HepG2 (cell line): Measurements from ENCODE around the gene RAB40C. TPM values are rescaled to one million over a fixed set of nuclear protein-coding genes. Genes with fewer than 3 reads are reported as not detected.

Experiments used
- ADNP ChIP-seq: sonication (generic); formaldehyde crosslinking; IDR thresholded peaks from 2 replicates; pipeline ENCODE4 v1.4.0; 2020; ENCODE audit warnings: missing genetic modification reagents
- ATF2 ChIP-seq: sonication (generic); formaldehyde crosslinking; IDR thresholded peaks from 2 replicates; pipeline ENCODE4 v1.4.0; 2020; ENCODE audit warnings: missing genetic modification reagents
- CHD4 ChIP-seq: fragments of 200-600 bp; sonication (generic); IDR thresholded peaks from 2 replicates; pipeline ENCODE4 v1.7.0; 2017; ENCODE audit warnings: mild to moderate bottlenecking, low read length, borderline replicate concordance
- ETS1 ChIP-seq: sonication (generic); formaldehyde crosslinking; IDR thresholded peaks from 2 replicates; pipeline ENCODE4 v1.4.0; 2020; ENCODE audit warnings: missing genetic modification reagents
- GABPB1 ChIP-seq: IDR thresholded peaks from 2 replicates; pipeline ENCODE4 v1.6.1; 2016; ENCODE audit warnings: mild to moderate bottlenecking, missing genetic modification reagents, moderate library complexity, missing compliant biosample characterization
- KLF15 ChIP-seq: sonication (generic); formaldehyde crosslinking; IDR thresholded peaks from 2 replicates; pipeline ENCODE4 v1.8.1; 2023; ENCODE audit warnings: borderline replicate concordance, mild to moderate bottlenecking, inconsistent platforms, missing genetic modification reagents, mixed read lengths
- MIXL1 ChIP-seq: IDR thresholded peaks from 2 replicates; pipeline ENCODE4 v1.6.1; 2016
- NFAT5 ChIP-seq: sonication (generic); formaldehyde crosslinking; IDR thresholded peaks from 2 replicates; pipeline ENCODE4 v1.4.0; 2020; ENCODE audit warnings: missing genetic modification reagents
- PCBP1 ChIP-seq: fragments of 200-400 bp; formaldehyde crosslinking; IDR thresholded peaks from 2 replicates; pipeline ENCODE4 v1.6.1; 2017; ENCODE audit warnings: mild to moderate bottlenecking, low read depth, low read length, borderline replicate concordance
- STAG1 ChIP-seq: sonication (generic); formaldehyde crosslinking; IDR thresholded peaks from 2 replicates; pipeline ENCODE4 v1.4.0; 2020; ENCODE audit warnings: missing genetic modification reagents
- TIGD3 ChIP-seq: sonication (generic); formaldehyde crosslinking; IDR thresholded peaks from 2 replicates; pipeline ENCODE4 v1.5.1; 2020; ENCODE audit warnings: mild to moderate bottlenecking, missing genetic modification reagents, borderline replicate concordance
- ZBTB10 ChIP-seq: sonication (generic); formaldehyde crosslinking; IDR thresholded peaks from 2 replicates; pipeline ENCODE4 v1.4.0; 2020; ENCODE audit warnings: missing genetic modification reagents, borderline replicate concordance
- ZNF264 ChIP-seq: sonication (generic); formaldehyde crosslinking; IDR thresholded peaks from 2 replicates; pipeline ENCODE4 v1.4.0; 2020; ENCODE audit warnings: missing genetic modification reagents
- ZUFSP ChIP-seq: sonication (generic); formaldehyde crosslinking; IDR thresholded peaks from 2 replicates; pipeline ENCODE4 v1.9.0; 2021; ENCODE audit warnings: missing genetic modification reagents, mild to moderate bottlenecking, borderline replicate concordance
- polyA plus RNA-seq, 8 experiments: library from polyadenylated mRNA; depleted of rRNA in 3 of 8; stranded (reverse) in 7 of 8; unstranded in 1 of 8; fragments of >200 nt; fragmentation: Illumina TruSeq in 4 of 8; extraction: Trizol in 4 of 8; gene quantifications; 2 replicates each; pipeline versions ENCODE4 v1.2.1 to v1.2.3, GENCODE V29; 2011 to 2016; ENCODE audit warnings: low read depth in 4 of 8, missing spikeins in 1 of 8, mixed read lengths in 1 of 8; ENCODE audit not compliant: insufficient read depth in 1 of 8
- total RNA-seq, 5 experiments: library from RNA; depleted of rRNA; stranded (reverse); fragments of >200 nt; fragmentation: Illumina TruSeq; extraction: Trizol; gene quantifications; 2 replicates each; pipeline ENCODE4 v1.2.3, GENCODE V29; 2016; ENCODE audit warnings: low read depth in 1 of 5

RAB40C gene
- total and polyA plus RNA-seq, 2 of the 13 experiments (the other 11 are each of a cell fraction or from before 2014, with no cell fraction given), result 7.7 to 11.5 TPM

GRCh38 chr16:648071-648780 is 58.4 kb downstream of the RAB40C start (continued):
- TF ChIP-seq ZBTB10 (CRISPR knock-in tag) (0 out of 2 replicates have a peak, but pooled peaks have one; percentile 41), ETS1 (CRISPR knock-in tag) (no peak), ZNF264 (CRISPR knock-in tag) (0 out of 2 replicates have a peak, but pooled peaks have one; percentile 45), ADNP (CRISPR knock-in tag) (no peak), KLF15 (CRISPR knock-in tag) (no peak), CHD4 (no peak), MIXL1 (CRISPR knock-in tag) (0 out of 2 replicates have a peak, but pooled peaks have one; percentile 28), PCBP1 (no peak), TIGD3 (CRISPR knock-in tag) (no peak), STAG1 (peak; percentile 60), NFAT5 (no peak), ZUFSP (no peak), GABPB1 (CRISPR knock-in tag) (peak; percentile 61), ATF2 (CRISPR knock-in tag) (peak; percentile 55; the same call in 1 of the 2 replicates)
